ENCODE results near the gene TSPAN15. TPM values are rescaled to one million over a fixed set of nuclear protein-coding genes. Genes with fewer than 3 reads are reported as not detected.
A peak's percentile ranks its signal among the peaks of the same experiment; 100 is the strongest.

Gene TSPAN15
- total RNA-seq, 2 donors from 2014 or later, result 6.6 to 7.7 TPM

DNA sequence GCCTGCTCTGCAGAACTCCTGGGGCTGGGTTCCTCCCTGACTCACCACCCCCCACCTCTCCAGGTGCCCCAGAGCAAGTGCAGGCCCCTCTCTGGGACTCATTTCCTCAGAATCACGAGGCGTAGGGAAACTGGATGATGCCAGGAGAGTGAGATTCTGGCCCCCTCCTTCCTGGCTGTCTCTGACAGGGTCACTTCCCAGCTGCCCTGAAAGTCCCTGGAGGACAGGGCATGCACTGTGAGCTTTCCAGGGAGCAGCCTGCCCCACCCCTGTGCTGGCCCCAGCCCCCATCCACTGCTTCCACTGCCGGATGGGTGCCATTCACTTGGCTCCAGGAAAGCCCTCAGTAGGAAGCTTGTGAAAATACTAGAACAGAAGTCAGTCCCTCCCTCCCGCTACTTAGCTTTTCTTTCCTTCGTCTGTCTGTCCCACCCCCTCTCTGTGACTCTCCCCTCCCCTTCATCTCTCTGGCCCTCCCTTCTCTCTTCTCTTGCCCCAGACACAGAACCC lies 44.9 kb upstream of the TSPAN15 start:
- TF ChIP-seq, protein P1, sequence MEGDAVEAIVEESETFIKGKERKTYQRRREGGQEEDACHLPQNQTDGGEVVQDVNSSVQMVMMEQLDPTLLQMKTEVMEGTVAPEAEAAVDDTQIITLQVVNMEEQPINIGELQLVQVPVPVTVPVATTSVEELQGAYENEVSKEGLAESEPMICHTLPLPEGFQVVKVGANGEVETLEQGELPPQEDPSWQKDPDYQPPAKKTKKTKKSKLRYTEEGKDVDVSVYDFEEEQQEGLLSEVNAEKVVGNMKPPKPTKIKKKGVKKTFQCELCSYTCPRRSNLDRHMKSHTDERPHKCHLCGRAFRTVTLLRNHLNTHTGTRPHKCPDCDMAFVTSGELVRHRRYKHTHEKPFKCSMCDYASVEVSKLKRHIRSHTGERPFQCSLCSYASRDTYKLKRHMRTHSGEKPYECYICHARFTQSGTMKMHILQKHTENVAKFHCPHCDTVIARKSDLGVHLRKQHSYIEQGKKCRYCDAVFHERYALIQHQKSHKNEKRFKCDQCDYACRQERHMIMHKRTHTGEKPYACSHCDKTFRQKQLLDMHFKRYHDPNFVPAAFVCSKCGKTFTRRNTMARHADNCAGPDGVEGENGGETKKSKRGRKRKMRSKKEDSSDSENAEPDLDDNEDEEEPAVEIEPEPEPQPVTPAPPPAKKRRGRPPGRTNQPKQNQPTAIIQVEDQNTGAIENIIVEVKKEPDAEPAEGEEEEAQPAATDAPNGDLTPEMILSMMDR (IDR thresholded peaks at IDR 0.05), result no peak
- no peak for DNase-seq (ENCODE audit: low spot score)
- peaks cover 10% of the 10 kb centered on the region for H3K36me3 ChIP-seq
- peak overlapping the region in 1 of 2 donors; percentile 25 for H3K4me3 ChIP-seq
- no peaks in the 10 kb centered on the region for H3K27me3 ChIP-seq
- no peaks in the 10 kb centered on the region for H3K9me3 ChIP-seq
- H3K27ac ChIP-seq, result peak overlapping the region; percentile 54 to 79
- peaks cover 0 to 55% of the 10 kb centered on the region in 2 donors for H3K4me1 ChIP-seq

DNA sequence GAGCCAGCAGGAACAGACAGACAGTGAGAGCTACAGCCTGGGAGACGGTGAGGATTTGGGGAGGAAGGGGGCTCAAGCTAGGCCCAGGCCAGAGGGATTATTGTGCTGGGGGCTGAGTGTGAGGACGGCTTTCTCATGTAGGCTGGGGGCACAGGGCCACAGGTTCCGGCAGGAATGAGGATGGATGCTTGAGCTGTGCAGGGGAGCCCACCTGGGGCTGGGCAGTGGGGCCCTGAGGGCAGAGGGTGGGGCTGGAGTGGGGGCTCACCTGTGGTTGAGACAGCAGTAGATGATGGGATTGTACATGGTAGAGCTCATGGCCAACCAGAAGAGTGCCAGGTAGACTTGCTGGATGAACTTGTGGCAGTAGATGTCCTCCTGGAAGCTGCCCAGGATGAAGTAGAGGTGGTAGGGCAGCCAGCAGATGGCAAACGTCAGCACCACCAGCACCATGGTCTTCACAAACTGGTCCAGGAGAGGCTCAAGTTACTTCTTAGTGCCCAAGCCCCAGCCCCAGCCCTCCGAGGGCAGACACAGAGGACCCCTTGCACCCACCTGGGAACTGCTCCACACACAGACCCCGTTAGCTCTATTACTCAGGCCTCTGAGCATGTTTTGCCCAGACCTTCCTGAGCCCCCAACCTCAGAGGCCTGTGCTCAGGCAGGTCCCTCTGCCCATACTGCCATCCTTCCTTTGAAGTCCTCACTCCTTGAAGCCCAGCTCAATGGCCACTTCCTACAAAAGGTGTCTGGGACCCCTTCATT lies 44.3 kb upstream of the TSPAN15 start:
- Histone ChIP-seq H3K4me1 (peaks cover 0 to 55% of the 10 kb centered on the region in 2 donors), H3K36me3 (peaks cover 6% of the 10 kb centered on the region), H3K4me3 (peak overlapping the region in 1 of 2 donors; percentile 25), H3K27ac (peak overlapping the region; percentile 54 to 79), H3K27me3 (no peaks in the 10 kb centered on the region), H3K9me3 (no peaks in the 10 kb centered on the region)
- TF ChIP-seq, protein P1 (IDR thresholded peaks at IDR 0.05), result no peak
- DNase-seq (ENCODE audit: low spot score), result no peak

DNA sequence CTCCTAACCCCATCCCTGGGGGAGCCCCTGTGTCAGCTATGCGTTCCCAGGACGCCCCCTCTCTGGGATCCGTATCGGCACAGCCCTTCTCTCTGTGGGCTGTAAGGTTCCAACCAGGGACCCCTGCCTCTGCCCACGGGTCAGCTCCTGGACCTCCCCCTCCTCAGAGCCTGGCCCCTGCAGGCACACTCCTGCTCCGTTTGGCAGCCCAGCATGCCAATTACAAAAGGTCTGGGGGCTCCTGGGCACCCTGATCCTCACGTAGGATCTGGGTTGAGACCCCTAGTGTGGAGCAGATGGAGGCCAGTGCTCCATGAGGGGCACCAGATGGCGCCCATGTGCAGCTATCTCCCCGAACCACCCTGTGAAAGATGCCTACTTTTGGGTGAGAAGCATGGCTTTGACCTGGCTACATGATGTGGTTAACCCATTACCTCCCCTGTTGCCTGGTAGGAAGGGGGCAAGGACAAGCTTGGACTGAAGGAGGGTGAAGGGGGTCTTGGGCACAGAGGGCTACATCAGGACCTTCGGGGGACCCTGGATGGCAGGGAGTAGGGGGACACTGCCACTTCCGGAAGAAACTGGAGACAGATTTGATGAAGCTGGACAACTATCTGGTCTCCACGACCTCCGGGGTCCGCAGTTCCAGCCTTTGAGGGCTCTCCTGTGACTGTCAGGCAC lies 43.5 kb upstream of the TSPAN15 start:
- DNase-seq (ENCODE audit: low spot score), result no peak
- Histone ChIP-seq H3K4me3 (peak overlapping the region in 1 of 2 donors; percentile 6), H3K36me3 (peaks cover 4% of the 10 kb centered on the region), H3K27ac (peak overlapping the region; percentile 54 to 79), H3K9me3 (no peaks in the 10 kb centered on the region), H3K4me1 (peaks cover 0 to 54% of the 10 kb centered on the region in 2 donors), H3K27me3 (no peaks in the 10 kb centered on the region)
- TF ChIP-seq, protein P1 (IDR thresholded peaks at IDR 0.05), result peak in 1 of 2 donors; percentile 26

DNA sequence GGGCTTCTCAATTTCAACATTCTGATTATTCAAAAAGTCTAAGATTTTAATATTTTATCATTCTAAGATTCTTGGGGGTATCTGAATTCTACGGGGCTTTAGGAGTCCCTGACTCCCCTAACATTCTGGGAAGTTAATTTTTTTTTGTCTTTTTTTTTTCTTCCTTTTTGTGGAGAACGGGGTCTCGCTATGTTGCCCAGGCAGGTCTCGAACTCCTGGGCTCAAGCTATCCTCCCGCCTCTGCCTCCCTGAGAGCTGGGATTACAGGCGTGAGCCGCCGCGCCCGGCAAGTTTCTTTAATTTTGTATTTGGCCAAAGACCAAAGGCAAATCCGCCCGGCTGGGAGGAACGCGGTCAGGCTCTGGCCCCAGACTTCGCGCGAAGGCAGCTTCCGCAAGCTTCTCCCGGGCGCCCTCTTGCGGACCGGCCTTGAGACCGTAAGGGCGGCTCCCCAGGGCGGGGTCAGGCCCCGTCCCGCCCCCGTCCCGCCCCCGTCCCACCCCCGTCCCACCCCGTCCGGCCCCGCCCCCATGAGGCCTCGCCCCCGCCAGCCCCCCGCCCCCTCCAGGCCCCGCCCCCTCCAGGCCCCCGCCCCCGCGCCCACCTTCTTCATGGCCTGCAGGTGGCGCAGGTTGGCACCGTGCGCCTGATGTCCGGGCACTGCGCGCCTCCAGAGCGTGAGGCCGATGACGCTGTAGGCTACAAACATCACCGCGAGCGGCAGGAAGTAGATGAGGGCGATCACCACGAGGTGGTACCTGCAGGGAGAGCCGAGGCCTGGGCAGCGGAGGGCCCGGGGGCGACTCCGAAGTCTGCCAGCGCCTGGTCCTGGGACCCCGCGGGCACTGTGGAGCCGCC lies 42.7 kb upstream of the TSPAN15 start:
- Histone ChIP-seq H3K36me3 (no peaks in the 10 kb centered on the region), H3K9me3 (no peaks in the 10 kb centered on the region), H3K27me3 (no peaks in the 10 kb centered on the region), H3K4me3 (peak overlapping the region; percentile 18 to 50), H3K27ac (peak overlapping the region; percentile 86 to 91), H3K4me1 (peaks cover 0 to 58% of the 10 kb centered on the region in 2 donors)
- peak; percentile 95 for DNase-seq (ENCODE audit: low spot score)
- TF ChIP-seq, protein P1 (IDR thresholded peaks at IDR 0.05), result peak; percentile 85 to 92

DNA sequence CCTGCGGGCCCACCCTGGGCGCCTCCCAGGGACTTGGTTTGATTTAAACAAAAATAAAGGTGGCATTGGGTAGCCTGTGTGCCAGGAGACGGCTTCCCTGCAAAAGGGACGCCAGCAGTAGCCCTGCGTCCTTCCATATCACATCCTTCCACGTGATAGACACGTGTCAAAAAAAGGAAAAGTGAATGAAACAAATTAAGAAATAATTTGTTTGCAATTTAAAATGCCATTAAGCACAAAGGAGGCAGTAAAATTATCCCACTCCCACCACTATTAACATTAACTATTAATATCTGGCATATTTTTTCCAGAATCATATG lies 42.1 kb upstream of the TSPAN15 start:
- TF ChIP-seq, protein P1 (IDR thresholded peaks at IDR 0.05), result no peak
- Histone ChIP-seq H3K4me3 (peak overlapping the region; percentile 18 to 50), H3K27me3 (no peaks in the 10 kb centered on the region), H3K27ac (peak overlapping the region; percentile 86 to 91), H3K4me1 (peaks cover 0 to 58% of the 10 kb centered on the region in 2 donors), H3K9me3 (no peaks in the 10 kb centered on the region), H3K36me3 (no peaks in the 10 kb centered on the region)
- no peak for DNase-seq (ENCODE audit: low spot score)

All from right atrium auricular region (tissue), 2 donors.